Stimulated activated CD4-positive, alpha-beta T cell treated with anti-CD3 and anti-CD28 coated beads, Interleukin-4, amount 100 ng/mL, for 48 hours (primary cell): ENCODE data around the gene RNF11.
"Not testable (repeated sequence)": the region's sequence is repeated elsewhere in the genome, so short reads cannot be mapped to it uniquely, and the experiment has no call there.

Source experiments
- DNase-seq, 2 donors: peaks; one replicate each; pipeline ENCODE4 v3.0.0-alpha.2; 2020; ENCODE audit warnings: low read depth in 2 of 2

The RNF11 gene, protein sequence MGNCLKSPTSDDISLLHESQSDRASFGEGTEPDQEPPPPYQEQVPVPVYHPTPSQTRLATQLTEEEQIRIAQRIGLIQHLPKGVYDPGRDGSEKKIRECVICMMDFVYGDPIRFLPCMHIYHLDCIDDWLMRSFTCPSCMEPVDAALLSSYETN

DNA sequence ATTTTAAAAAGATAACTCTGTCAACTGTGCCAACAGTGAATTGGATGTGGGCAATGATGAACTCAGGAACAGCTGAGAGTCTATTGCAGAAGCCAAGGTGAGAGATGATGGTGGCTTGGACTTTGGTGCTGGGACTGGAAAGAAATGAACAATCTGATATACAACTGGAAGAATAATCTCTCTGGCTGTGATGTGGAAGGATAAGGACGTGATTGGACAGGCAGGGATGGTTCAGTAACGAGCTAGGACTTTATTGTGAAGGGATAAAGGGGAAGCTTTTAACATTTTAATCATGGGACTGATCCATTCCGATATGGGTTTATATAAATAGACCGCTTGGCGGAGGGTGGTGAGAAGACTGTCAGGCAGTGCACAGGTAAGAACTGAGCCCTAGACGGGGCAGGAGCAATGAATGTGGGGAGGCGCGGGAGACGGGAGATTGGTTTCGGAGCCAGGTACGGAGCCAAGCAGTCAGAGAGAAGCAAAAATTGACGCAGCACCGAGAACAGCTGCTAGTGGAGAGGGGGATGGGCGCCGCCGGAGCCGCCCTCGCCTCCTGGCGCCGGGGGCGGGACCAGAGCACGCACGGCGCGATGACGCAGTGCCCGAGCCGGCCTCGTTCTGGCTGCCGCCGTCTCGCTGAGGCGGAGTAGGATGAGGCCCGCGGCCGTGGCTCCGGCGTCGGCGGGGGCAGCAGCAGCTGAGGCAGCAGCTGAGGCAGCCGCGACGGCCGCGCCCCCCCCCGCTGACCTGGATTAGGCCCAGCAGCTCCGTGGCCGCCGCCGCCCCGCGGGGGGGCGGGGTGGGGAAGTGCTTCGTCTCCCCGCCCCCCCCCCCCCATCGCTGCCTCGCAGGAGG is at the start of gene RNF11:
Gene RNF11, plus strand, starts transcription at position 601 of the 858 bp plus-strand sequence. CDS start 484 bp downstream, outside the sequence.
- peak; percentile 85 to 89 for DNase-seq

DNA sequence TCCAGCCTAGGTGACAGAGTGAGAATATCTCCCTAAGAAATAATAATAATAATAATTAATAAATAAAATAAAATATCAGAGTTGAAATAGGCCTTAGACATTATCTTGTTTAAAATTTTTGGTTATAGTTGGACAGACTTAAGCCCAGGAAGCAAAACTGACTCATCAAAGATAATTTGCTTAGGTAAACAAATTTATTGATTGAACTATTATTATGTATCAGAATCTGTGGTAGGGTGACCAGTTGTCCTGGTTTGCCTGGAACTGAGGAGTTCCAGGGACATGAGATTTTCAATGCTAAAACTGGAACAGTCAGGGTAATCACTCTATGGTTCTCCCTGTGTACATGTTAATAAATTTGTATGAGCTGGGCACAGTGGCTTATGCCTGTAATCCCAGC is 47.8 kb upstream of the RNF11 start:
- no peak for DNase-seq

DNA sequence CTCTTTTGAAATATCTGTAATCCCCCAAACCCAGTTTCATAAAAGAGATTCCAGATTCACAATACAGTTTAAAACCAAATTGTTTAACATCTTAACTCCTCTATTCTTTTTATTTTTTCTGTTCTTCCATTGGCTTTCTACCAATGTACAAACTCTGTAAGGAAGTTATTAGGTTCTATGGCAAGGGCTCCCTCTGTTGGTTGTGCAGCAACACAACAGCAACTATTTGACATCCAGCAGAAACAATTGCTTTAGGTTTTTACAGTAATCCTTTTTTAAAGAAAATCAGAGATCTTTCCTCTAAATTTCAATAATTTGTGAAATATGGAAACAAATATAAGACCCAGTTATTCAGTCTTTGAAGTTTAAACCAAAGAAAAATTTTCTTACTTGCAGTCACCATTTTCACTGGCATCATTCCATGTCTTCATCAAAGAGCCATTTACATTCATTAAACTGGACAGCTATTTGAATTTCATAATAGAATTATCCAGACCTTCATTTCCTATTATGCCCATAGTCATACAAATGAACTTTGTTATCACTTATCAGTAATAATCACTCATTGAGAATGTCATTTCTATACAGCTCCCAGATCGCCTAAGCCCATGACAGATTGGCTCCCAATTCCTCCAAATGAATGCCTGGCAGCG is 46.5 kb upstream of the RNF11 start:
- DNase-seq = peak; percentile 12 to 27

DNA sequence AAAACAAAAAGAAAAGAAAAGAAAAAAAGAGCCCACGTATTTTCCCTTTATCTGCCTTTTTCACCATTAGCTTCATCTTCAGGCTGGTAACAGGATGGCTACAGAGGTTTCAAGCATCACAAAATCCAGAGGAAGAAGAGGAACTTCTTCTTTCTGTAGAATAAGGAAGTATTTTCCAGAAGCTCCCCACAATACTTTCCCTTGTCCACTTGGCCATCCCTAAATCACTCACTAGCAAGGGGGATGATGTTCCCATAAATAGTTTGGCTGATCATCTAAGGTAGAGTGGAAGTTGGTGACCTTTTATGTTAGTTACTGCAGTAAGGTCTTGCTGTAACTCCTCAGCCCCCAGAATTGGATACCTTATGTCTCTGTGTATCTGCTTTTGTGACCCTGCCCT is 45.1 kb upstream of the RNF11 start:
- DNase-seq = no peak

DNA sequence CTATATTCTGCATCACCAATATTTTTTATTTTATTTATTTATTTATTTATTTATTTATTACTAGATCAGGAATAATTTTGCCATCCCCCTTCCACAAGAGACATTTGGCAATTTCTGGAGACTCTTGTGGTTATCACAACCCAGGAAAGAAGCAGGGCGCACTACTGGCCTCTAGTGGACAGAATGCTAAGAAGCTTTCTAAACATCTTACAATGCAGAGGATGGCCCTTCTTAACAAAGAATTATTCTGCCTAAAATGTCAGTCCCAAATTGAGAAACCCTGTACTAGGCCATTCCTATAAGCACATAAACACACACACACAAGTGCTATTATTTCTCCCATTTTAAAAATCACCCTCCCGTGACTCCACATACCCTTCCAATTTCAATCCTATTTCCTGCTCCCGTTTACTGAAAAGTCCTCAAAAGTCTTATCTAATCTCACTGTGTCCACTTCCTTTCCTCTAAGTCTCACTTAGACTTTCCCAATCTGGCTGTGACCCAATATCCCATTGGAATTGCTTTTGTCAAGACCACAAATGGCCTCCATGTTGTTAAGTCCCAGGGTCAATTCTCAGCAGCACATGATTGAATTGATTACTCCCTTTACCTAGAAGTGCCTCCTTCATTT is 43.7 kb upstream of the RNF11 start:
- DNase-seq = peak; percentile 43 to 61

DNA sequence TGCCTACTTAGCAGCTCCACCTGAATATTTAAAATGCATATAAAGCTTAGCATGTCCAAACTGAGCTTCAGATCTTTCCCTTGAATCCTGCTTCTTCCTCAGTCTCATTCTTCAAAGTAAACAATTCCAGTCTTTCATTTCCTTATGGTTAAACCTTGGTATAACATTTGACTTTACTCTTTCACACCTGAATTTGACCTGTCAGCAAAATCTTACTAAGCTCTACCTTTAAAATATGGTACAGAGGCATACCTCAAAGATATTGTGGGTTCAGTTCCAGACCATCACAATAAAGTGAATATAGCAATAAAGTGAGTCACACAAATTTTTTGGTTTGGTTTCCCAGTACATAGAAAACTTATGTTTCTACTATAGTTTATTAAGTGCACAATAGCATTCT is 42.5 kb upstream of the RNF11 start:
- no peak for DNase-seq

DNA sequence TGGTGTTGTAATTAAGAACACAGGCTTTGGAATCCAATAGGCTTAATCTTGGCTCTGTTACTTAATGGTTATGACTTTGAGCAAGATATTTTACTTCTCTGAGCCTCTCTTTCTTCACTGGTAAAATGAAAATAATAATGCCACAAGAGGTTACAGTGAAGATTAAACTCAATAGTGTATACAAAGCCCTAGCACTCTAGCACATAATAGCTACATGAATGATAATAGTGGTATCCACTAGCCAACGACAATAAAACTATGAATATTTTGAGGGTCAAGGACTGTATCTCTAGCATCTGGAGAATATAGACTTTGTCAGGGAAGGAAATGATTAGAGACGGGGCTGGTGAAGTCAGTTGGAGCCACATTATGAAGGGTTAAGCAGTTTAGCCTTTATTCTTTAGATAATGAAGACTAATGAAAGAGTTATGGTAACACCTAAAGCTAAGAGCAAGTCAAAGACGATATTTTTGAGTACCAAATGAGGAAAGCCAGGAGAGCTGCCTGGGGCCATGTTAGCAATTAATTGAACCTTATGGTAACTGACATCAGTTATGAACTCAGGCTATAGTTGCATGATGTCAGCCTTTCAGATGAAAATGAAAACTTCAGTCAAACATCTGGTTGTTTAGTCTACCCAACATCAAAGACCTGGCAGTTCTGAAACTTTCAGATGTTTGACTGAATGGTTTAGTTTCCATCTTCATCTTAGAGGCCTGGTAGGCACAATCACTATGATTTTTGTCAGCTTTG is 32.8 kb upstream of the RNF11 start:
- DNase-seq = no peak

DNA sequence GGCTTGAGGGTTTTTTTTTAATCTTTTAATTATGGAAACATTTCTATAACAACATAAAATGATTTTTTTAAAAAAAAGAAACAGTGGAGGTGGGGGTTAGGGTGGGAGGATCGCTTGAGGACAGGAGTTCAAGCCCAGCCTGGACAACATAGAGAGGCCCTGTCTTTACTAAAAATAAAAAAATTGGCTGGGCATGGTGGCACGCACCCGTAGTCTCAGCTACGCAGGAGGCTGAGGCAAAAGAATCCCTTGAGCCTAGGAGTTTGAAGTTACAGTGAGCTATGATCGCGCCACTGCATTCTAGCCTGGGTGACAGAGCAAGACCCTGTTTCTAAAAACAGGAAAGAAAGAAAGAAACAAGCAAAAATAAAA is 32.2 kb upstream of the RNF11 start:
- DNase-seq = no peak

DNA sequence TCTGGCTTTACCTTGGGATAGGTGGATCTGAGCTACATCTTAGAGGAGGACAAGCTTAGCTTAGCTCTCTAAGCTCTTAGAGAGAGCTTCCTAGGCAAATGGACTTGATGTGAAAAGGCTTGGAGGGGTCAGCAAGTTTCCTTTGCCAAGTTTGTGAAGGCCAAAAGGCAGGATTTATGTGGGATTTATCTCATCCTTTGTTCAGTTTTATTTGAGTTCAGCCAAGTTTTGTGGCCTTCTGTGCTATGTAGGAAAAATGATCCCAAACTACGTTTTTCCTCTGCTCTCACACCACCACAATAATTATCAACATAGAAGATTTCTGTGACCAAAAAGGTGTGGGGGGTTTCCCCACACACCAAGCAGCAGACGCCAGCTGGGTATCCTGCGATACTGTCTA is 26.0 kb upstream of the RNF11 start:
- DNase-seq = no peak

DNA sequence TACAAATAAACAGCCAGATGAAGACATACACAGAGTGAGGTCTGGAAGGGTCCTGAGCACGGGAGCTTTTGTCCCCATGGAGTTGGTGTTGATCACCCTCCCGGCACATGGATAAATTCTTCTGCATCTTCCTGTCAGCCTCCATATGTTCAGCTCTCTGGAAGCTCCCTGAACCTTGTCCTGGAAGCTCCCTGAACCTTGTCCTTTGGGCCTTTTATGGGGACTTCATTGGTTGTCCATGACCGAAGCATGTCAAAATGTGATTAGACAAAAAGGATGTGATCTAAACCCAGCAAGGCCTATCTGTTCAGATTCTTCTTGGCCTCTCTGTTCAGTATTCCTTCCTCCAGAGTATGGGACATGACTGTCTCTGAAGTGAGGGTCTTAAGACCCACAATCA is 25.4 kb upstream of the RNF11 start:
- no peak for DNase-seq

DNA sequence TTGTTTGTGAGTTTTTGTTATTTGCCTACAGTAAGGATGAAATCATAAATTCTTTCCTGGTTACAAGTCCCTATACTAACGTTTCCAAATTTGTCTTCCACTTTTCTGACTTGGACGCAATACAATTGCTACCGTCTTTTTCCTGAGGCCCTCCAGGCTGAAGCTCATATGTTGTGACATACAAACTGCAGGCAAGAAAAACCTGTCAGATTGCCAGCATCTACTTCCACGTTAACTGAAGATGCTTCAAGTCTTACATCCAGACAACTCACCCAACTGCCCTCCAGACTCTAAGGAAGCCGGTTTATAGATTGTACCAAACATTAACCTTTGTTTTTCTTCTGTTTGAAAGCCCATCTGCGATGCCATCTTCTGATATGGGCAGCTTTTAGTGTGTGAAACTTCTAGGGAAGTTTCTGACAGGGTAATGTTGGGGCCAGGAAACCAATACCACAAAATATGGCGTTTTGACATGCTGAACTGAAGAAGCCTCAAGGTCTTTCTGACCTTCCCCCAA is 21.4 kb upstream of the RNF11 start:
- DNase-seq = peak in 1 of 2 donors; percentile 8

DNA sequence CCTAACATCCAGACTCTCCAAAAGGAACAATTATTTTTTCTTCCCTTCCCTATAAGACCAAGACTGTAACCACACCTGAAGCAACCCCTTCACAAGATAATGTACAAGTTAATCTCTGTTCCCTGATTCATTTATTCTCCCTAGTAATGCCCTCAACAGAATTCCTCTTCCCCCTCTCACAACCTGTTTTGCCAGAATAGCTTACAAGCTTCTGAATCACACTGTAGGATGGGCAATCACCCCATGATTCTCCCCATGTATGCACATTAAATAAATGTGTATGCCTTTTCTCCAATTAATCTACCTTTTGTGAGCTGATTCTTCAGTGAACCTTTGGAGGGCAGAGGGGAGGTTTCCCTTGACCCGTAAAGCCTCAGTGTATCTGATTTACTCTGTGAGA is 20.9 kb upstream of the RNF11 start:
- DNase-seq = no peak

DNA sequence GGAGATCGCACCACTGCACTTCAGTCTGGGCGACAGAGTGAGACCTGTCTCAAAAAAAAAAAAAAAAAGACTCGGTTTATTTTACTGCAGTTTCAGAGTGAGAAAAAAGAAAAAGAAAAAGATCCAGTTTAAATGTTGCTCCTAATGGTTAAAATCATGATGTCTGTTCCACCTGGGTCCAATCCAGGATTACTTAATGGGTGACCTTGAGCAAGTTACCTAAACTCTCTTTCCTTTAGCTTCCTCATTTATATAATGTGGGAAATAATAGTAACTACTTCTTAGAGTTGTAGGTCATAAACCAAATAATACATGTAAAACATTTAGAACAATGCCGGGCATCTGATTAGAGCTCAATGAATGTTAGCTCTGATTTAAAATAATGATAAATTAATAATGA is 19.4 kb upstream of the RNF11 start:
- no peak for DNase-seq

DNA sequence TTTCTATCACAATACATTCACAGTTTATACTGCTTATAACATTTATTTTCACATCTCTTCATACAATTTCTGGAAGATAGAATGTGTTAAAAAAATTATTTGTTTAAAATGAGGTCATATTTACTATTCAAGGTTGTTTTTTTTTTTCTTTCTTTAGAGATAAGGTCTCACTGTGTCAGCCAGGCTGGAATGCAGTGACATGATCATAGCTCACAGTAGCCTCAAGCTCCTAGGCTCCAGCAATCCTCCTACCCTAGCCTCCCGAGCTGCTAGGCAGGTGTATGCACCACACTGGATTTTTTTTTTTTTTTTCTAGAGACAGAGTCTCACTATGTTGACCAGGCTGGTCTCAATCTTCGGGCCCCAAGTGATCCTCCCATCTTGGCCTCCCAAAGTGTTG is 19.0 kb upstream of the RNF11 start:
- no peak for DNase-seq

DNA sequence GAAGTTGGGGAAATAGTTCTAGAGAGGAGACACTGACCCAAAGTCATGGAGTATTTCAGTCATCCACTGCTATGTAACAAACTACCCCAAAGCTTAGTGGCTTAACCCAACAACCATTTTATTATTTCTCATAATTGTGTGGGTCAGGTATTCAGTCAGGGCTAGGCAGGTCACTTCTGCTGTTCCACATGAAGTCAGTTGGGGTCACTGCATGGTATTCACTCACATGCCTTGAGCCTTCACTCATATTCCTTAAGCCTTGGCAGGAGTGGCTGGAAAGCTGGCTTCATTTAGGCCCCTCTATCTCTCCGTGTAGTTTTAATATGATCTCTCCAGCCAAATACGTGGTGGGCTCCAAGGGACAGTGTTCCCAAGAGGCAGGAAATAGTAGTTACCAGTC is 17.5 kb upstream of the RNF11 start:
- DNase-seq = no peak

DNA sequence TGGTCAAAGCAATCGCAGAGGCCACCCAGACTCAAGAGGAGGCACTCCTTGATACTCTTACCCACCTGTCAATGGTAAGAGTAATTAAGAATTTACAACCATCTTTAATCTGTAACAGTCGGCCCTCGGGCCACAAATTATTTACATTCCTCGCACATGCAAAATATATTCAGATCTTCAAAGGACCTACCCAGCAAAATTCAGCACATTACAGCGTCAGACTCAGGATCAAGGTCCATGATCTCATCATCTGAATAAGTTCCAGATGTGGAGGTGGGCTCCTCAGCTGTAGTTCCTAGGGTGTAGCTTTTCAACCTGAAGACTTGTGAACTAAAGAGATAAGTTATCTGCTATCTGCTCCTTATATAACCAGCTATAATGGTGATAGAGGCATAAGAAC is 17.1 kb upstream of the RNF11 start:
- DNase-seq = no peak

DNA sequence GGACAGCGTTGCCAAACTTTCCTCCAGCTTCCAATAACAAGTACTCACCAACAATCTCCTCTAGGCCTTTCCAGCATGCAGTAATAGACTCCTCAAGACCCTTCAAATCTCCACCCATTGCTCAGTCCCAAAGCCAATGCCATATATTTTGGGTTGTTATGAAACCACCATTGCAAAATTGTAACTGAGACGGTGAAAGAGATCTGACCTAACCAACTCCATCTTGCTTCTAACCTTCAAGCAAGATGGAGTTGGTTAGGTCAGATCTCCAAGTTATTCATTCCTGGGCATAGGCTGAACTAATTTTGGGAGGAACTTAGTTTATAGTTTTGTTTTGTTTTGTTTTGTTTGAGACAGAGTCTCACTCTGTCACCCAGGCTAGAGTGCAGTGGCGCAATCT is 14.5 kb upstream of the RNF11 start:
- DNase-seq = not testable (repeated sequence)

DNA sequence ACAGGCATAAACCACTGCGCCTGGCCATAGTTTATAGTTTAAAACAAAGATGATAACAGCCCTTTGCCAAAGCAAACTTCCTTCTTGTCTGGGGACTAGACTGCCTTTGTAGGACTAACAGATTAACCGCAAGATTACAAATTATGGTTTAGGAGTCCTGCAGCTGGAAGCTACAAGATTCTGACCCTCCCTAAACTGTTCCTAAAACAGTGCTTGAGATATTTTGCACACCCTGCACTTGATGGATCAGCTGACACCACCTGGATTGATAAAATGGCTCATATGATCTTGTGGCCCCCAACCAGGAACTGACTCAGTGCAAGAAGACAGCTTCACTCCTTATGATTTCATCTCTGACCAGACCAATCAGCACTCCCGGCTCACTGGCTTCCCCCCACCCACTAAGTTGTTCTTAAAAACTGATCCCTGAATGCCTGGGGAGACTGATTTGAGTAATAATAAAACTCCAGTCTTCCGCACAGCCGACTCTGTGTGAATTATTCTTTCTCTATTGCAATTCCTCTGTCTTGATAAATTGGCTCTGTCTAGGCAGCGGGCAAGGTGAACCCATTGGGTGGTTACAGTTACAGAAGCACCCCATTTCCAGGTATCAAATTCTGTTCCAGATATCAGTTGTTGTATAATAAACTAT is 13.8 kb upstream of the RNF11 start:
- no peak for DNase-seq

DNA sequence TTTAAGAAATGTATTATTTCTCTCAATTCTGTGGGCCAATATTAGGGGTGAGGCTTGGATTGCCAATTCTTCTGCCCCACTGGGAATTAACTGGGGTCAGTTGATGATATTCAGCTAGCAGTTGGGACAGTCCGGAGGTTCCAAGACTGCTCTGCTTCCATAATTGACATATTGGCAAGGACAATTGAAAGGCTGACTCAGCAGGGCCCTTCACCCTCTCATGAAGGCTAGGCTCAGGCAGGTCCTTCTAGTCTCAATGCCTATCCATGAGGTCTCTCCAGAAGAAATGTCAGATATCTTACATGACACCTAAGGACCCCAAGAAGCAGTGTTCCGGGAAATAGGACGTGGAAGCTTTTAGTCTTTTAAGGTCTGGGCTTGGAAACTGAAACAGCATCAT is 13.3 kb upstream of the RNF11 start:
- DNase-seq = no peak

DNA sequence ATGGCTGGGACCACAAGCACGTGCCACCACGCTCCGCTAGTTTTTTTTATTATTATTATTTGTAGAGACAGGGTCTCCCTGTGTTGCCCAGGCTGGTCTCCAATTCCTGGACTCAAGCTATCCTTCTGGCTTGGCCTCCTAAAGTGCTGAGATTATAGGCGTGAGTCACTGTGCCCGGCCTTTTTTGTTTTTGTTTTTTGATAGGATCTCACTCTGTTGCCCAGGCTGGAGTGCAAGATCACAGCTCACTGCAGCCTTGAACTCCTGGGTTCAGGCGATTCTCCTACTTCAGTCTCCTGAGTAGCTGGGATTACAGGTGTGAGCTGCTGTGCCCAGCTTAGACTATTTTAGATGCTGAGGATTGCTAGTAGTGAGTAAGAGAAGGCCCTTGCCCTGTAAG is 11.8 kb upstream of the RNF11 start:
- DNase-seq = no peak
